Kidney (tissue), 14 donors: Measurements from ENCODE around the gene IMMT. TPM values are rescaled to one million over a fixed set of nuclear protein-coding genes. Genes with fewer than 3 reads are reported as not detected.

Experiments
- DNase-seq, 5 donors: peaks; one replicate each; pipeline ENCODE4 v3.0.0-alpha.2; 2013 to 2020
- FAIRE-seq: peaks from 2 replicates; lab custom pipeline; 2012; peaks lifted over from hg19 to GRCh38; lab: Jason Lieb, UNC
- H3K27ac ChIP-seq, 2 donors: one replicate each; pipeline ENCODE4 v1.7.0; 2013; ENCODE audit warnings: low read depth in 2 of 2, low read length in 2 of 2, inconsistent platforms in 1 of 2
- H3K27me3 ChIP-seq: one replicate; pipeline ENCODE4 v1.7.1; 2013; ENCODE audit warnings: low read length, inconsistent platforms; ENCODE audit not compliant: control insufficient read depth, insufficient read depth
- H3K36me3 ChIP-seq, 3 donors: one replicate each; pipeline versions ENCODE4 v1.7.0 to v1.7.1; 2013; ENCODE audit warnings: low read length in 3 of 3, control low read depth in 1 of 3, inconsistent platforms in 1 of 3; ENCODE audit not compliant: insufficient read depth in 3 of 3, control insufficient read depth in 2 of 3
- H3K4me1 ChIP-seq, 3 donors: one replicate each; pipeline versions ENCODE4 v1.7.0 to v1.7.1; 2013; ENCODE audit warnings: low read length in 3 of 3, inconsistent platforms in 1 of 3, low read depth in 1 of 3; ENCODE audit not compliant: control insufficient read depth in 2 of 3, insufficient read depth in 2 of 3
- H3K4me3 ChIP-seq, 3 donors: one replicate each; pipeline versions ENCODE4 v1.7.0 to v1.8.1; 2013; ENCODE audit warnings: low read length in 3 of 3, control low read depth in 1 of 3, inconsistent platforms in 1 of 3
- H3K9ac ChIP-seq, 3 donors: one replicate each; pipeline versions ENCODE4 v1.7.0 to v1.7.1; 2013; ENCODE audit warnings: low read length in 3 of 3, control low read depth in 1 of 3, inconsistent platforms in 1 of 3
- H3K9me3 ChIP-seq, 3 donors: one replicate each; pipeline versions ENCODE4 v1.7.0 to v1.7.1; 2013; ENCODE audit warnings: low read length in 3 of 3, control low read depth in 1 of 3, inconsistent platforms in 1 of 3; ENCODE audit not compliant: control insufficient read depth in 2 of 3, insufficient read depth in 1 of 3
- intact Hi-C: fragments of 100-400 bp; cut with DNase I; formaldehyde crosslinking; loops from one replicate; pipeline ENCODE4 v1.11.1; 2022
- polyA plus RNA-seq: library from polyadenylated mRNA; stranded (reverse); fragments of 350-450 nt; fragmentation: Illumina TruSeq; extraction: RNeasy Lipid Tissue Mini Kit (QIAGEN cat#74804); gene quantifications from one replicate; pipeline ENCODE4 v1.2.3, GENCODE V29; 2014; ENCODE audit warnings: low read depth, low replicate concordance; ENCODE audit not compliant: insufficient read depth
- total RNA-seq: library from RNA; stranded (reverse); fragmentation: NEBNext Ultra II Directional; extraction: Animal tissue kit (Norgen Biotek cat#: 25700); gene quantifications from one replicate; pipeline ENCODE4 v1.2.1, GENCODE V29; 2021
- TF ChIP-seq, protein P1 (sequence below): IDR thresholded peaks from 3 replicates; pipeline ENCODE4 v1.5.1; 2012; ENCODE audit warnings: mild to moderate bottlenecking, moderate library complexity, borderline replicate concordance; ENCODE audit not compliant: insufficient read depth; ENCODE audit errors: extremely low read depth
- donor health status: control.
- donor health status: control.
- donor health status: control.
- donor health status: control.
- donor health status: control.
- donor health status: DM: yes; HTN: yes; CAD: no.
- donor health status: Normal renal cell carcinoma (clear cell type).

The IMMT gene
- total and polyA plus RNA-seq, 2 donors from 2014 or later: 74.0 to 113 TPM

DNA sequence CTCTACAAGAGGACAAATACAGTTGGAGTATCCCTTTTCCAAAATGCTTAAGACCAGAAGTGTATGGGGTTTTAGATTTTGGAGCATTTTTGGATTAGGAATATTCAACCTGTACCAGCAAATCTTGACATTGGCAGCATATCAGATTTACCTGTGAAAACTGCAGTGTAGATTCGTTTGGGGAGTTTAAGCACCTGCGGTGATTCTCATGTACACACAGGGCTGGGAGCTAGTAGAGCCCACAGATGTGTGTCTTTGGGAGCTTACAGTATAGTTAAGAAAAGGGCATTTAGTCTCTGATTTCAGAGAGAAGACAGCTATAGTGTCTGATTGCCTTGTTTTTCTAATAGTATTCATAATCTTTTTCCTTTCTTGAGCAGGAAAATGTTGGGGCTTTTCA, 59.1 kb downstream of the IMMT start:
- Histone ChIP-seq H3K27me3 (no peaks in the 10 kb centered on the region), H3K4me1 (no peaks in the 10 kb centered on the region), H3K4me3 (no peak overlapping the region), H3K9ac (no peak overlapping the region), H3K36me3 (peaks cover 27 to 85% (median 65%) of the 10 kb centered on the region in 3 donors), H3K27ac (no peak overlapping the region), H3K9me3 (no peaks in the 10 kb centered on the region)
- intact Hi-C loops: no loop called here
- TF ChIP-seq, protein P1, sequence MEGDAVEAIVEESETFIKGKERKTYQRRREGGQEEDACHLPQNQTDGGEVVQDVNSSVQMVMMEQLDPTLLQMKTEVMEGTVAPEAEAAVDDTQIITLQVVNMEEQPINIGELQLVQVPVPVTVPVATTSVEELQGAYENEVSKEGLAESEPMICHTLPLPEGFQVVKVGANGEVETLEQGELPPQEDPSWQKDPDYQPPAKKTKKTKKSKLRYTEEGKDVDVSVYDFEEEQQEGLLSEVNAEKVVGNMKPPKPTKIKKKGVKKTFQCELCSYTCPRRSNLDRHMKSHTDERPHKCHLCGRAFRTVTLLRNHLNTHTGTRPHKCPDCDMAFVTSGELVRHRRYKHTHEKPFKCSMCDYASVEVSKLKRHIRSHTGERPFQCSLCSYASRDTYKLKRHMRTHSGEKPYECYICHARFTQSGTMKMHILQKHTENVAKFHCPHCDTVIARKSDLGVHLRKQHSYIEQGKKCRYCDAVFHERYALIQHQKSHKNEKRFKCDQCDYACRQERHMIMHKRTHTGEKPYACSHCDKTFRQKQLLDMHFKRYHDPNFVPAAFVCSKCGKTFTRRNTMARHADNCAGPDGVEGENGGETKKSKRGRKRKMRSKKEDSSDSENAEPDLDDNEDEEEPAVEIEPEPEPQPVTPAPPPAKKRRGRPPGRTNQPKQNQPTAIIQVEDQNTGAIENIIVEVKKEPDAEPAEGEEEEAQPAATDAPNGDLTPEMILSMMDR: no peak
- FAIRE-seq (no peak), DNase-seq (no peak)

DNA sequence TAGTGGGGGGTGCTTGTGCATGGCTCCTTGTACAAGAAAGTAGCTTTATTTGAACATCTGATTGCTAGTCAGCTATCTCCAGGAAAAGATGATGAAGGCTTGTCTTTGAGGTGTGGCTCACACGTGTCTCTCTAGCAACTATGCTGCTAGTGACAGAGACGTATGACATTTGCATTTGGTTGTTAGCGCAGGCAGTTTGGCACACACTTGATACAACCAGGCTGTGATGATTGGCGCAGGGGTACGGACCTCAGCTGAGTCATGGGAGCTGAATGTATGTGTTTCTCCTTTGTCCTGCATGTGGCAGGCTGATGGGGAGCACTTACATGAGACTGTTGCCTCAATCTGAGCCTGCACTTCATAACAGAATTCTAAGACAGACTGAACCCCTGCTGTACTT, 59.6 kb downstream of the IMMT start:
- H3K36me3 ChIP-seq: peaks cover 31 to 90% (median 66%) of the 10 kb centered on the region in 3 donors
- intact Hi-C loops: no loop called here
- H3K4me3 ChIP-seq: no peak overlapping the region
- TF ChIP-seq, protein P1: no peak
- no peaks in the 10 kb centered on the region for H3K9me3 ChIP-seq
- H3K27me3 ChIP-seq: no peaks in the 10 kb centered on the region
- FAIRE-seq: no peak
- no peak overlapping the region for H3K27ac ChIP-seq
- DNase-seq: no peak
- H3K9ac ChIP-seq: no peak overlapping the region
- no peaks in the 10 kb centered on the region for H3K4me1 ChIP-seq

DNA sequence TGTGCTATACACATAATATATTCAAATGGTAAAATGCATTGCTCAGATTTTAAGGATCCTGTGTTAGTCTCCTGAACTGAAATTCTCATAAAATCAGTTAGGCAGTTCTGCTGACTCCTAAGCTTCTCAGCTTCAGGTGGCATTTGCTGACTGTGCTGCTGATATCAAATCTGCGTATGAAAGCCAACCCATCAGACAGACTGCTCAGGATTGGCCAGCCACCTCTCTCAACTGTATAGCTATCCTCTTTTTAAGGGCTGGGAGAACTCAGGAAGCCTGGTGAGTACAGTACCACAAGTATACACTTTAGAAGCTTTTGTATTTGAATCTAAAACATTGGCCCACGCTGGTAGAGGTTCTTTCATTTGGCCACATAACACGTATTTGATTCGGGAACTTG, 60.6 kb downstream of the IMMT start:
- DNase-seq (no peak), FAIRE-seq (no peak)
- intact Hi-C loops: no loop called here
- TF ChIP-seq, protein P1: no peak
- Histone ChIP-seq H3K27ac (no peak overlapping the region), H3K36me3 (peaks cover 33 to 91% (median 67%) of the 10 kb centered on the region in 3 donors), H3K9ac (no peak overlapping the region), H3K4me1 (no peaks in the 10 kb centered on the region), H3K4me3 (no peak overlapping the region), H3K27me3 (no peaks in the 10 kb centered on the region), H3K9me3 (no peaks in the 10 kb centered on the region)

DNA sequence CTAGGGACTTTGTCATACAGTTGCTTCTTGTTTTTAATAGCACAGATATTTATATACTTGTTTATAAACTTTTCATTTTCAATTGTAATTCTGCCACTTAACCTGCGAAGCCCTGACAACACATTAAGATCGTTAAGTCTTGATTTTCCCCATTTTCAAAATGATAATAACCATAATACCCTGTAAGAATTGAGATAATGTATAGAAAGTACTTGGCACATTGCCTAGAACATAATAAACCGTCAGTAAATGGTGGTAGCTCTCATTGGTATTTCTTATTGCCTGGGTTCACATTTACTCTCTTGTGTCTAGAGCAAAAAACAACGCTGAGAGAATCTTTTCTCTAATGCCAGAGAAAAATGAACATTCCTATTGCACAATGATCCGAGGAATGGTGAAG, 70.6 kb downstream of the IMMT start:
- TF ChIP-seq, protein P1: no peak
- no peak overlapping the region for H3K4me3 ChIP-seq
- DNase-seq (no peak), FAIRE-seq (no peak)
- H3K27ac ChIP-seq: no peak overlapping the region
- H3K9me3 ChIP-seq: no peaks in the 10 kb centered on the region
- H3K27me3 ChIP-seq: no peaks in the 10 kb centered on the region
- H3K9ac ChIP-seq: no peak overlapping the region
- intact Hi-C loops: no loop called here
- peaks cover 18 to 64% (median 63%) of the 10 kb centered on the region in 3 donors for H3K36me3 ChIP-seq
- H3K4me1 ChIP-seq: no peaks in the 10 kb centered on the region
